ENCODE data around the gene ZNF385A. TPM values are rescaled to one million over a fixed set of nuclear protein-coding genes. Genes with fewer than 3 reads are reported as not detected.

The ZNF385A gene
- polyA plus RNA-seq, 1 donor from 2014 or later: 0.46 TPM

DNA sequence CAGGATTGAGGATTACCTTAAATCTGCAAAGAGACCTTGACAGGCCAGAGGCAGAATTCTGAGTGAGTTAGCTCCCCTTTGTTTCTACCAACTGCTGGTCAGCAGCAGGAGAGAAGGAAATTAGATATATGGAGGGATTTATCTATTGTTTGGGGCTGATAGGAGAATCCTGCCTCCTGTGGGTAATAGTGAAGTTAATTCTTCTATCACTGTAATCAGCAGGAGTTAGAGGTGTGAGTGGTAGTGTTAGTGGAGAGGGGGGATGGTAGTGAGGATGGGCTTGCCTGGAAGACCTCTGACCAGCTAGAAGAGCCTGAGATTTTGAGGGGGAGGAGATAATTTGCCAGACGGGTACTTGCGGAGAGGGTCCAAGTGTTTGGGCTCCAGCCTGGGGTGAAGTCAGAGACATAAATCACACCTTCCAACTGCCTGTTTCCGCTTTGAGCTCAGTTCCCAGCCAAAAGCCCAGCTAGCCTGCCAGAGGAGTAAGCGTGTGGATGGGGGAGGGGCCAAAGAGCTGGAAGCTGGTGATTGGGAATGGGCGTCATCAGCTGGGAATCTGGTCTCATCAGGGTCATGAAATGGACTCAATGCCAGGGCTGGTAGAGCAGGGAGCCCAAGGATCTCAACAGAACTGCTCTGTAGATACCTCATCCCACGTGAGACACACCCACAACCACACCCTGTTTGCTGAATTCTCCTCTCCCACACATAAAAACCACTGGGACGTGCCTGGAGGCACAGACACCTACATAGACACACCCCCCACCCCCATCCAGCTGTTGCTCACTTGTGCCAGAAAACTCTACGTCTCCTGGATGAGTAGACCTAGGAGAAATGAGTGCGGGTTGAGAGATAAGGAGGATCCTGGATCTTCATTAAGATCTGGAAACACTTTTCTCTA lies 47.6 kb upstream of the ZNF385A start:
- no peaks in the 10 kb centered on the region for H3K27me3 ChIP-seq (ENCODE audit: insufficient read depth, low read depth, low read length)
- no peak overlapping the region for H3K4me3 ChIP-seq (ENCODE audit: low read length)
- H3K36me3 ChIP-seq (ENCODE audit: insufficient read depth, low read length): no peaks in the 10 kb centered on the region
- no peaks in the 10 kb centered on the region for H3K9me3 ChIP-seq (ENCODE audit: low read length)
- H4K20me1 ChIP-seq (ENCODE audit: insufficient read depth): no peaks in the 10 kb centered on the region
- H3K79me2 ChIP-seq (replicated peaks; ENCODE audit: insufficient read depth, low read length): no peaks in the 10 kb centered on the region
- H3F3A ChIP-seq (ENCODE audit: insufficient read depth, low read length, poor library complexity, severe bottlenecking): no peaks in the 10 kb centered on the region
- no peak overlapping the region for H3K9ac ChIP-seq (ENCODE audit: low read length)
- H2AFZ ChIP-seq (ENCODE audit: low read depth, low read length): no peak overlapping the region
- H3K27ac ChIP-seq (ENCODE audit: low read length): no peak overlapping the region
- TF ChIP-seq, protein P1, sequence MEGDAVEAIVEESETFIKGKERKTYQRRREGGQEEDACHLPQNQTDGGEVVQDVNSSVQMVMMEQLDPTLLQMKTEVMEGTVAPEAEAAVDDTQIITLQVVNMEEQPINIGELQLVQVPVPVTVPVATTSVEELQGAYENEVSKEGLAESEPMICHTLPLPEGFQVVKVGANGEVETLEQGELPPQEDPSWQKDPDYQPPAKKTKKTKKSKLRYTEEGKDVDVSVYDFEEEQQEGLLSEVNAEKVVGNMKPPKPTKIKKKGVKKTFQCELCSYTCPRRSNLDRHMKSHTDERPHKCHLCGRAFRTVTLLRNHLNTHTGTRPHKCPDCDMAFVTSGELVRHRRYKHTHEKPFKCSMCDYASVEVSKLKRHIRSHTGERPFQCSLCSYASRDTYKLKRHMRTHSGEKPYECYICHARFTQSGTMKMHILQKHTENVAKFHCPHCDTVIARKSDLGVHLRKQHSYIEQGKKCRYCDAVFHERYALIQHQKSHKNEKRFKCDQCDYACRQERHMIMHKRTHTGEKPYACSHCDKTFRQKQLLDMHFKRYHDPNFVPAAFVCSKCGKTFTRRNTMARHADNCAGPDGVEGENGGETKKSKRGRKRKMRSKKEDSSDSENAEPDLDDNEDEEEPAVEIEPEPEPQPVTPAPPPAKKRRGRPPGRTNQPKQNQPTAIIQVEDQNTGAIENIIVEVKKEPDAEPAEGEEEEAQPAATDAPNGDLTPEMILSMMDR (IDR thresholded peaks at IDR 0.05; ENCODE audit: poor library complexity, severe bottlenecking): no peak
- no peak for TF ChIP-seq POLR2AphosphoS5 (IDR thresholded peaks at IDR 0.05)
- TF ChIP-seq, protein P2, sequence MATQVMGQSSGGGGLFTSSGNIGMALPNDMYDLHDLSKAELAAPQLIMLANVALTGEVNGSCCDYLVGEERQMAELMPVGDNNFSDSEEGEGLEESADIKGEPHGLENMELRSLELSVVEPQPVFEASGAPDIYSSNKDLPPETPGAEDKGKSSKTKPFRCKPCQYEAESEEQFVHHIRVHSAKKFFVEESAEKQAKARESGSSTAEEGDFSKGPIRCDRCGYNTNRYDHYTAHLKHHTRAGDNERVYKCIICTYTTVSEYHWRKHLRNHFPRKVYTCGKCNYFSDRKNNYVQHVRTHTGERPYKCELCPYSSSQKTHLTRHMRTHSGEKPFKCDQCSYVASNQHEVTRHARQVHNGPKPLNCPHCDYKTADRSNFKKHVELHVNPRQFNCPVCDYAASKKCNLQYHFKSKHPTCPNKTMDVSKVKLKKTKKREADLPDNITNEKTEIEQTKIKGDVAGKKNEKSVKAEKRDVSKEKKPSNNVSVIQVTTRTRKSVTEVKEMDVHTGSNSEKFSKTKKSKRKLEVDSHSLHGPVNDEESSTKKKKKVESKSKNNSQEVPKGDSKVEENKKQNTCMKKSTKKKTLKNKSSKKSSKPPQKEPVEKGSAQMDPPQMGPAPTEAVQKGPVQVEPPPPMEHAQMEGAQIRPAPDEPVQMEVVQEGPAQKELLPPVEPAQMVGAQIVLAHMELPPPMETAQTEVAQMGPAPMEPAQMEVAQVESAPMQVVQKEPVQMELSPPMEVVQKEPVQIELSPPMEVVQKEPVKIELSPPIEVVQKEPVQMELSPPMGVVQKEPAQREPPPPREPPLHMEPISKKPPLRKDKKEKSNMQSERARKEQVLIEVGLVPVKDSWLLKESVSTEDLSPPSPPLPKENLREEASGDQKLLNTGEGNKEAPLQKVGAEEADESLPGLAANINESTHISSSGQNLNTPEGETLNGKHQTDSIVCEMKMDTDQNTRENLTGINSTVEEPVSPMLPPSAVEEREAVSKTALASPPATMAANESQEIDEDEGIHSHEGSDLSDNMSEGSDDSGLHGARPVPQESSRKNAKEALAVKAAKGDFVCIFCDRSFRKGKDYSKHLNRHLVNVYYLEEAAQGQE (IDR thresholded peaks at IDR 0.05; ENCODE audit: borderline replicate concordance): no peak
- no peaks in the 10 kb centered on the region for H3K9me2 ChIP-seq (ENCODE audit: insufficient read depth, low read length)
- no peak overlapping the region for H3K4me2 ChIP-seq (ENCODE audit: low read length)

DNA sequence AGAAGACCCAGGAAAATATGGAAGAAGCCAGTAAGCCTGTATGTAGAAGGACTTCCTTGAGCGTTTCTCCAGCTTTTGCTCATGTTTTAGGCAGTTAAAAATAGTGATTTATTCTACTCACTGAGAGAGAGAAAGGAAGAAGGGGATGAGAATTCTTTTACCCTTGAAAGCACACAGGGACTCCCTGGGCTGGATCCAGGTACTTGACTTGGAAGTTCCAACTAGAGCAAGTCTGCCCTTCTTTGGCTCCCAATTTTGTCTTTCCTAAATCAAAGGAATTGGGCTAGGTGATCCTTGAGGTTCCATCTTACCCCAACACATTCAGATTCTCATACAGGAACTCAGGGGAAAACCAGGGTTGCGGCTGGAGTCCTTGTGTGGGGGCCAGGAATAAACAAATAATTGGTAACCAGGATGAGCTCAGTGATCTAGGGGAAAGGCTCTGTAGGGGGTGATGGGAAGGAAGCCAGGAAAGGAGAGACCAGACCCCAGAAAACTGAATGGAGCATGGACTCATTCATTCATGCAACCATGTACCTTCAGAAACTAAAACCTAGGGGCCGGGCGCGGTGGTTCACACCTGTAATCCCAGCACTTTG lies 46.0 kb upstream of the ZNF385A start:
- H4K20me1 ChIP-seq (ENCODE audit: insufficient read depth): no peaks in the 10 kb centered on the region
- H3K36me3 ChIP-seq (ENCODE audit: insufficient read depth, low read length): no peaks in the 10 kb centered on the region
- no peak overlapping the region for H3K4me2 ChIP-seq (ENCODE audit: low read length)
- H3F3A ChIP-seq (ENCODE audit: insufficient read depth, low read length, poor library complexity, severe bottlenecking): no peaks in the 10 kb centered on the region
- no peaks in the 10 kb centered on the region for H3K27me3 ChIP-seq (ENCODE audit: insufficient read depth, low read depth, low read length)
- H3K9ac ChIP-seq (ENCODE audit: low read length): no peak overlapping the region
- H3K9me2 ChIP-seq (ENCODE audit: insufficient read depth, low read length): no peaks in the 10 kb centered on the region
- no peak for TF ChIP-seq EZH2 (IDR thresholded peaks at IDR 0.05; ENCODE audit: borderline replicate concordance, insufficient read depth, low read length, poor library complexity, severe bottlenecking)
- no peak for TF ChIP-seq EP300 (conservative IDR thresholded peaks at IDR 0.05; ENCODE audit: poor library complexity, severe bottlenecking)
- TF ChIP-seq MXI1 (conservative IDR thresholded peaks at IDR 0.05; ENCODE audit: poor library complexity, severe bottlenecking): no peak
- no peak overlapping the region for H2AFZ ChIP-seq (ENCODE audit: low read depth, low read length)
- H3K79me2 ChIP-seq (replicated peaks; ENCODE audit: insufficient read depth, low read length): no peaks in the 10 kb centered on the region
- no peaks in the 10 kb centered on the region for H3K9me3 ChIP-seq (ENCODE audit: low read length)
- H3K4me3 ChIP-seq (ENCODE audit: low read length): no peak overlapping the region
- H3K27ac ChIP-seq (ENCODE audit: low read length): no peak overlapping the region
